IMR-90 (cell line): ENCODE results near the gene PBLD. TPM values are rescaled to one million over a fixed set of nuclear protein-coding genes. Genes with fewer than 3 reads are reported as not detected.

Experiments used
- ATAC-seq: fragments of 200-7000 bp; cut with Tn5 transposase; 2 replicates; pipeline ENCODE4 v1.9.1; 2020; ENCODE audit warnings: low read depth, mild to moderate bottlenecking, moderate library complexity
- BruUV-seq: library from RNA; stranded (reverse); fragments of 400-500 nt; replicated peaks from 2 replicates; lab custom pipeline; 2021; lab: Mats Ljungman, UMichigan
- CTCF ChIA-PET: fragments of 300-600 bp; formaldehyde crosslinking; extraction: SDS; loops from one replicate; lab custom pipeline; 2021; ENCODE audit warnings: antibody characterized with exemption; lab: Yijun Ruan, JAX
- POLR2A ChIA-PET: fragments of 300-600 bp; sonication (Branson Sonifier 250); formaldehyde crosslinking; loops from one replicate; lab custom pipeline; 2022; ENCODE audit warnings: antibody characterized with exemption; ENCODE audit not compliant: unreplicated experiment; lab: Charles Lee
- DNase-seq: peaks from one replicate; pipeline ENCODE4 v3.0.0; 2013
- H2AFZ ChIP-seq: replicated peaks from 2 replicates; pipeline ENCODE3; 2013; ENCODE audit warnings: low read length, mild to moderate bottlenecking; ENCODE audit not compliant: poor library complexity
- H2AK5ac ChIP-seq: 2 replicates; pipeline ENCODE4 v1.6.1; 2013; ENCODE audit warnings: low read depth, low read length, inconsistent platforms
- H2AK9ac ChIP-seq: replicated peaks from 2 replicates; pipeline ENCODE3; 2013; ENCODE audit warnings: mild to moderate bottlenecking, low read depth, low read length, moderate library complexity; ENCODE audit not compliant: poor library complexity
- H2BK120ac ChIP-seq: 2 replicates; pipeline ENCODE4 v1.6.1; 2013; ENCODE audit warnings: low read depth, low read length, inconsistent platforms
- H2BK15ac ChIP-seq: 3 replicates; pipeline ENCODE4 v1.6.1; 2013; ENCODE audit warnings: low read depth, low read length, inconsistent platforms
- H2BK20ac ChIP-seq: 2 replicates; pipeline ENCODE4 v1.6.1; 2013; ENCODE audit warnings: low read depth, mild to moderate bottlenecking, inconsistent platforms, low read length, moderate library complexity
- H2BK5ac ChIP-seq: 2 replicates; pipeline ENCODE4 v1.6.1; 2013; ENCODE audit warnings: mild to moderate bottlenecking, low read depth, low read length, inconsistent platforms; ENCODE audit not compliant: poor library complexity, severe bottlenecking
- H3K14ac ChIP-seq: replicated peaks from 2 replicates; pipeline ENCODE4 v1.6.1; 2013; ENCODE audit warnings: low read depth, low read length, inconsistent platforms
- H3K18ac ChIP-seq: 2 replicates; pipeline ENCODE4 v1.6.1; 2013; ENCODE audit warnings: low read depth, low read length, control low read depth
- H3K23ac ChIP-seq: 2 replicates; pipeline ENCODE4 v1.6.1; 2013; ENCODE audit warnings: low read depth, low read length, inconsistent platforms
- H3K27ac ChIP-seq: 2 replicates; pipeline ENCODE4 v1.5.1; 2013; ENCODE audit warnings: mild to moderate bottlenecking, control low read depth, low read length; ENCODE audit not compliant: insufficient read depth
- H3K27me3 ChIP-seq: 2 replicates; pipeline ENCODE4 v1.6.1; 2013; ENCODE audit warnings: low read length; ENCODE audit not compliant: control insufficient read depth, insufficient read depth
- H3K36me3 ChIP-seq: 2 replicates; pipeline ENCODE4 v1.6.1; 2013; ENCODE audit warnings: low read length, mixed read lengths; ENCODE audit not compliant: control insufficient read depth, insufficient read depth
- H3K4ac ChIP-seq: 2 replicates; pipeline ENCODE4 v1.6.1; 2013; ENCODE audit warnings: low read depth, low read length, inconsistent platforms
- H3K4me1 ChIP-seq: 2 replicates; pipeline ENCODE4 v1.6.1; 2013; ENCODE audit warnings: low read length, mixed read lengths; ENCODE audit not compliant: control insufficient read depth, insufficient read depth
- H3K4me2 ChIP-seq: 2 replicates; pipeline ENCODE4 v1.6.1; 2013; ENCODE audit warnings: low read depth, mild to moderate bottlenecking, control low read depth, low read length, moderate library complexity
- H3K4me3 ChIP-seq: 2 replicates; pipeline ENCODE4 v1.5.1; 2013; ENCODE audit warnings: low read depth, mild to moderate bottlenecking, control low read depth, low read length, moderate library complexity; ENCODE audit not compliant: insufficient read depth
- H3K56ac ChIP-seq: 2 replicates; pipeline ENCODE4 v1.6.1; 2013; ENCODE audit warnings: low read length, inconsistent platforms; ENCODE audit not compliant: insufficient read depth; ENCODE audit errors: extremely low read depth
- H3K79me1 ChIP-seq, 2 experiments: 2 replicates each; pipeline ENCODE4 v1.6.1; 2013; ENCODE audit warnings: low read length in 2 of 2, inconsistent platforms in 1 of 2, low read depth in 1 of 2
- H3K9ac ChIP-seq: 2 replicates; pipeline ENCODE4 v1.6.1; 2013; ENCODE audit warnings: low read depth, low read length, control low read depth
- H3K9me1 ChIP-seq: 2 replicates; pipeline ENCODE4 v1.6.1; 2013; ENCODE audit warnings: low read length, inconsistent platforms; ENCODE audit not compliant: insufficient read depth
- H3K9me3 ChIP-seq: 2 replicates; pipeline ENCODE4 v1.6.1; 2013; ENCODE audit warnings: low read length; ENCODE audit not compliant: control insufficient read depth, insufficient read depth
- H4K20me1 ChIP-seq: 2 replicates; pipeline ENCODE4 v1.6.1; 2013; ENCODE audit warnings: low read length, inconsistent platforms; ENCODE audit not compliant: insufficient read depth
- H4K5ac ChIP-seq: 2 replicates; pipeline ENCODE4 v1.6.1; 2013; ENCODE audit warnings: mild to moderate bottlenecking, low read depth, low read length, control low read depth
- H4K8ac ChIP-seq, 2 experiments: 2 replicates each; pipeline ENCODE4 v1.6.1; 2013; ENCODE audit warnings: low read depth in 2 of 2, low read length in 2 of 2, control low read depth in 1 of 2, inconsistent platforms in 1 of 2
- H4K91ac ChIP-seq: 2 replicates; pipeline ENCODE4 v1.6.1; 2013; ENCODE audit warnings: low read depth, low read length, inconsistent platforms; ENCODE audit not compliant: insufficient read depth
- BHLHE40 ChIP-seq: fragments of 150-350 bp; IDR thresholded peaks from 2 replicates; pipeline ENCODE4 v1.6.1; 2016; ENCODE audit warnings: mild to moderate bottlenecking, low read depth, low read length
- CHD1 ChIP-seq: IDR thresholded peaks from 2 replicates; pipeline ENCODE4 v1.6.1; 2012; ENCODE audit warnings: low read depth, low read length, improper control_type of control experiment
- NFE2L2 ChIP-seq: fragments of 150-350 bp; IDR thresholded peaks from 2 replicates; pipeline ENCODE4 v1.6.1; 2016; ENCODE audit warnings: low read depth, mild to moderate bottlenecking, low read length
- POLR2A ChIP-seq: IDR thresholded peaks from 2 replicates; pipeline ENCODE4 v1.6.1; 2012; ENCODE audit warnings: mild to moderate bottlenecking, low read depth, low read length
- RFX5 ChIP-seq: IDR thresholded peaks from 2 replicates; pipeline ENCODE4 v1.8.0; 2012; ENCODE audit warnings: low read depth, mild to moderate bottlenecking, low read length, moderate library complexity
- SMC3 ChIP-seq: fragments of 150-350 bp; IDR thresholded peaks from 2 replicates; pipeline ENCODE4 v1.6.1; 2016; ENCODE audit warnings: low read depth, mild to moderate bottlenecking, antibody characterized with exemption, low read length, moderate library complexity
- WGBS, 2 experiments: methylation state at CpG; one replicate each; pipeline versions ENCODE4 v1.1.5 to v1.1.7; 2013; ENCODE audit warnings: missing lambda C conversion rate in 2 of 2; ENCODE audit not compliant: insufficient read length in 1 of 2; ENCODE audit errors: extremely low coverage in 2 of 2; 5-methylcytosine and 5-hydroxymethylcytosine counted together
- dilution Hi-C: fragments of 300-500 bp; cut with HindIII; formaldehyde crosslinking; loops from one replicate; pipeline ENCODE4 v1.14.3; 2018; ENCODE audit warnings: low sequenced_read_pairs; ENCODE audit not compliant: unreplicated experiment
- in situ Hi-C: fragments of 300-500 bp; cut with MboI; formaldehyde crosslinking; loops from 3 replicates; pipeline ENCODE4 v1.14.3; 2019; ENCODE audit warnings: low sequenced_read_pairs, inconsistent platforms, mixed read lengths
- intact Hi-C: fragments of 100-400 bp; cut with micrococcal nuclease; formaldehyde crosslinking; loops from 2 replicates; pipeline ENCODE4 v1.10.0; 2022
- polyA plus RNA-seq, 3 experiments: library from polyadenylated mRNA; depleted of rRNA; stranded (reverse); fragments of >200 nt; gene quantifications; 2 replicates each; pipeline ENCODE4 v1.2.3, GENCODE V29; 2012; ENCODE audit warnings: low replicate concordance in 1 of 3
- total RNA-seq: library from RNA; depleted of rRNA; stranded (reverse); fragments of >200 nt; gene quantifications from 2 replicates; pipeline ENCODE4 v1.2.3, GENCODE V29; 2012

The PBLD gene
- total and polyA plus RNA-seq, 2 of the 4 experiments (the other 2 are of a cell fraction): 3.3 to 5.7 TPM

GRCh38 chr10:68302871-68303270, 29.9 kb downstream of the PBLD start:
- POLR2A ChIA-PET: no interaction called here
- no peak overlapping the region for H4K8ac ChIP-seq
- no peak overlapping the region for H2AFZ ChIP-seq
- H2BK15ac ChIP-seq: no peak overlapping the region
- H3K9me3 ChIP-seq: no peaks in the 10 kb centered on the region
- no peak overlapping the region for H2BK120ac ChIP-seq
- H3K4me2 ChIP-seq: no peak overlapping the region
- H2BK5ac ChIP-seq: no peak overlapping the region
- H3K56ac ChIP-seq: no peak overlapping the region
- no peak overlapping the region for H4K5ac ChIP-seq
- no peak overlapping the region for H2AK5ac ChIP-seq
- ATAC-seq: no peak
- dilution Hi-C loops: no loop called here
- H2BK20ac ChIP-seq: no peak overlapping the region
- no peak overlapping the region for H3K14ac ChIP-seq
- no peaks in the 10 kb centered on the region for H3K4me1 ChIP-seq
- H4K91ac ChIP-seq: no peak overlapping the region
- no peaks in the 10 kb centered on the region for H3K9me1 ChIP-seq
- H3K9ac ChIP-seq: no peak overlapping the region
- no TSS peak for BruUV-seq
- no peak overlapping the region for H3K27ac ChIP-seq
- H3K79me1 ChIP-seq: no peaks in the 10 kb centered on the region
- no peak overlapping the region for H3K4ac ChIP-seq
- no peak overlapping the region for H3K23ac ChIP-seq
- TF ChIP-seq SMC3 (no peak), RFX5 (no peak), NFE2L2 (no peak), BHLHE40 (no peak), CHD1 (no peak), POLR2A (no peak)
- no peaks in the 10 kb centered on the region for H3K27me3 ChIP-seq
- in situ Hi-C loops: loop anchor here (5.0 kb wide), 1 partner anchor 216 kb away; no protein-coding TSS in a partner anchor
- DNase-seq: no peak
- H3K4me3 ChIP-seq: no peak overlapping the region
- no peaks in the 10 kb centered on the region for H4K20me1 ChIP-seq
- H3K36me3 ChIP-seq: no peaks in the 10 kb centered on the region
- no CpG with 5 or more reads among the region's 5 CpGs for WGBS, 2 experiments
- no peak overlapping the region for H3K18ac ChIP-seq
- intact Hi-C loops: loop anchor here (1.0 kb wide), 3 partner anchors 91 to 448 kb away; no protein-coding TSS in a partner anchor
- CTCF ChIA-PET: interaction anchor here (0.6 to 3.4 kb wide), 7 partner anchors 23 to 501 kb away, joined by 3 to 28 read pairs (median 3); no protein-coding TSS in a partner anchor
- H2AK9ac ChIP-seq: no peak overlapping the region
